Neutrophil (primary cell): ENCODE results near the gene CYSRT1.

Source experiments
- H3K27ac ChIP-seq: fragments of 200-600 bp; sonication (generic); 2 replicates; pipeline ENCODE4 v1.5.1; 2016; ENCODE audit warnings: mild to moderate bottlenecking, moderate library complexity
- H3K27me3 ChIP-seq: fragments of 200-600 bp; sonication (generic); 2 replicates; pipeline ENCODE4 v1.6.0; 2016; ENCODE audit warnings: mild to moderate bottlenecking
- H3K36me3 ChIP-seq: fragments of 200-600 bp; sonication (generic); 2 replicates; pipeline ENCODE4 v1.5.1; 2017
- H3K4me1 ChIP-seq, 2 experiments: fragments of 200-600 bp in 1 of 2; sonication (generic) in 1 of 2; 1 replicate in 1 of 2; 2 replicates in 1 of 2; pipeline versions ENCODE4 v1.5.1 to v1.6.1; 2013 to 2016; ENCODE audit warnings: low read depth in 1 of 2, low read length in 1 of 2, mild to moderate bottlenecking in 1 of 2, moderate library complexity in 1 of 2; ENCODE audit not compliant: control insufficient read depth in 1 of 2, insufficient read depth in 1 of 2
- H3K4me3 ChIP-seq, 2 experiments: fragments of 200-600 bp in 1 of 2; sonication (generic) in 1 of 2; 1 replicate in 1 of 2; 2 replicates in 1 of 2; pipeline ENCODE4 v1.5.1; 2013 to 2016; ENCODE audit warnings: low read depth in 1 of 2, low read length in 1 of 2, mild to moderate bottlenecking in 1 of 2, moderate library complexity in 1 of 2
- H3K9me3 ChIP-seq: fragments of 200-600 bp; sonication (generic); 2 replicates; pipeline ENCODE4 v1.5.1; 2016
- CTCF ChIP-seq: fragments of 200-600 bp; sonication (generic); IDR thresholded peaks from 2 replicates; pipeline ENCODE4 v1.5.1; 2016; ENCODE audit warnings: antibody characterized with exemption

The CYSRT1 gene

GRCh38 chr9:137244486-137245449 lies 19.8 kb downstream of the CYSRT1 start:
- no peak for TF ChIP-seq CTCF

DNA sequence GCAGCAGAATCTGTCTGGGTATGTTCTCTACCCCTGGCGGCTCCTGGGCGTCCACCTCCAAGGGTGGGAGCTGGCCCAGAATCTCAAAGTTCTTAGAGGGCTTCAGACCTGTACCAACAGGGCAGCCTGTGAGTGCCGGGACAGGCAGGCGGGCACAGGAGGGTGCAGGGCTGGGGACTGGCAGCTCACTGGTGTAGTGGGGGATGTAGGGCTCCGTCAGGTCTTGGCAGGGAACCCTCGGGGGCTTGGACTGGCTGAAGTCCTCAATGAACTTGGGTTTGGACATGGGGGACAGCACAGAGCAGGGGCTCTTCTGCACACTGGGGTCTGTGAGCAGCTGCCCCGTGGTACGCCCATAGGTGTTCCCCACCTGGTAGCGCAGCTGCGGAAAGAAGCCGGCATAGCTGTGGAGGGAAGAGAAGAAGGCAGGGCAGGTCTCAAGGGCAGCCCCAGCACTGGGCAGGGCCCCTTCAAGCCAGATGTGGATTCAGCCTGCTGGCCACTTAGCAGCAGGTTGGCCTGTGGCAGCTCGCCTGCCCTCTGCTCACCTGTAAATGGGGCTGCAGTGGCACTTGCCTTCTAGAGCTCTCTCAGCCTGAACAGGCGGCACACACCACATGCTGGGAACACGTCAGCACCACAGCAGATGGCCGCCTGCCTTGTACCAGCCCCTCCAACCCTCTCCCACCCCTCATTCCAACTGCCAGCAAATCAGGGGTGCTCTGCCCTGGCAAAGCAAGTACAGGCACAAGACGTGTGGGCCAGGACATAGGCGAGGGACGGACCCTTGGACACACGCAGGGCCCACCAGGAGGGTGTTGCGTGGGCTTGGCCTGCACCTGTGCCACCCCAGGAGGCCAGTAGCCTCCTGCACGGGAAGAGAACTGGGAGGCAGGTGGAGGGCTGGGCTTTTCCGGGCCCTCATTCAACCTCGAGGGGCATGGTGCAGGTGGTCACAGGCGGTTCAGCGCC lies 20.8 kb downstream of the CYSRT1 start:
- H3K36me3 ChIP-seq, result peaks cover 23% of the 10 kb centered on the region
- H3K4me1 ChIP-seq, result peaks cover 28 to 29% of the 10 kb centered on the region in 2 experiments
- H3K9me3 ChIP-seq, result no peaks in the 10 kb centered on the region
- H3K27ac ChIP-seq, result no peak overlapping the region
- no peak for TF ChIP-seq CTCF
- H3K4me3 ChIP-seq, result no peak overlapping the region
- no peaks in the 10 kb centered on the region for H3K27me3 ChIP-seq

More at GRCh38 chr9:137244486-137245449, 19.8 kb downstream of the CYSRT1 start:
- Histone ChIP-seq H3K9me3 (no peaks in the 10 kb centered on the region), H3K27ac (peak overlapping the region; percentile 36), H3K4me3 (no peak overlapping the region), H3K4me1 (peaks cover 34 to 35% of the 10 kb centered on the region in 2 experiments), H3K36me3 (peaks cover 23% of the 10 kb centered on the region), H3K27me3 (no peaks in the 10 kb centered on the region)

GRCh38 chr9:137247135-137247915 lies 22.4 kb downstream of the CYSRT1 start:
- H3K27ac ChIP-seq, result no peak overlapping the region
- peaks cover 21% of the 10 kb centered on the region in 2 experiments for H3K4me1 ChIP-seq
- H3K9me3 ChIP-seq, result no peaks in the 10 kb centered on the region
- TF ChIP-seq CTCF, result no peak
- peaks cover 16% of the 10 kb centered on the region for H3K36me3 ChIP-seq
- no peaks in the 10 kb centered on the region for H3K27me3 ChIP-seq
- no peak overlapping the region for H3K4me3 ChIP-seq

DNA sequence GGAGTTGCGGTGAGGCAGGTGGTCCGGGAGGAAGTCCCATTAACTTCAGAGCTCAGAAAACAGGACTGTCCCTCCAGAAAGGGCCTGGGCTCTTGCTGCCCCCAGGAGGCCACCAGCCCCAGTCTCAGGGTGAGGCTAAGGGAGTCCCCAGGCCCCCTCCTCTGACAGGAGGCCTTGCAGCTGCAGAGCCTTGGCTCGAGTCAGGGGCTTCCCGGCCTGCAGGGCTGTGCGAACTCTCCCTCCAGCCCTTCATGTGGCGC lies 22.9 kb downstream of the CYSRT1 start:
- TF ChIP-seq CTCF, result no peak
- Histone ChIP-seq H3K27me3 (no peaks in the 10 kb centered on the region), H3K4me3 (no peak overlapping the region), H3K9me3 (no peaks in the 10 kb centered on the region), H3K4me1 (peaks cover 15 to 16% of the 10 kb centered on the region in 2 experiments), H3K36me3 (peaks cover 11% of the 10 kb centered on the region), H3K27ac (no peak overlapping the region)
